ENCODE results near the gene POLR2E. TPM values are rescaled to one million over a fixed set of nuclear protein-coding genes. Genes with fewer than 3 reads are reported as not detected.
A peak's percentile ranks its signal among the peaks of the same experiment; 100 is the strongest.

POLR2E gene
- total and polyA plus RNA-seq, 2 of the 13 experiments (the other 11 are each of a cell fraction or from before 2014, with no cell fraction given) = 140 to 272 TPM

DNA sequence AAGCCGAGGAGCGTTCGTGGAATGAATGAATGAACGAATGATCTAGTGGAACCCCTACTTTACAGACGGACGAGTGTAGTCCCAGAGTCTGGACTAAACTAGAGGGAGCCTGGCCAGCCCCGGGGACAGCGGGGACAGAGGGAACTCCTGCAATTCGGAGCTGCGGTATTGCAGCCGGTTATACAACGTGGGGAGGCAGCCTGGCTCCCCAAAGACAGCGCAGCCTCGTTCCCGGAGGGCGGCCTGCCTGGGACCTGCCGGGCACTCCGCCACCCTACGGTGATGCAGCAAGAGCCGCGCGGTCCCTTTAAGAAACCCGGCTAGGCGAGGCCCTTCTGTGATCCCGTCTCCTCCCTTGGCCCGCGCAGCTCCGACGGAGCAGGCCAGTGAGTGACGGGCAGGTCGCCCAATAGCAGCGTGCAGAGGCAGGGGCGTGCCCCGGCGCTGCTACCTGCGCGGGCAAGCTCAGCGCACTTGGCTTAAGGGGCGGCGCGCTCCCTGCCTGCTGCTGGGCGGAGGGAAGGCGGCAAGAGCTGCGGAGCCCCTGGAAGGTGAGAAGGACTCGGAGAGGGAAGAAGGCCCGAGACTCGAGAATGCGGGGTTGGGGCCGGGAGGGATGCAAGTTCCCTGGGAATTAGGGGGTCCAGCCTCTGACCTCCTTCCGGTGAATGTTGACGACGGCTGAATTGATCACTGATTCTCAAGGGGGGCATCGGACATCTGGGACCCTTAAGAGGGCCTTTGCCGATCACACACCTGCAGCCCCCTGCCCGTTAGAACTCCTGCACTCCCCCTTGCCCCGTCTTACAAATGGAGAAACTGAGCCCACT is 55.3 kb downstream of the POLR2E start, which contains the start of gene ABCA7 (continued):
- TF ChIP-seq, protein P1, sequence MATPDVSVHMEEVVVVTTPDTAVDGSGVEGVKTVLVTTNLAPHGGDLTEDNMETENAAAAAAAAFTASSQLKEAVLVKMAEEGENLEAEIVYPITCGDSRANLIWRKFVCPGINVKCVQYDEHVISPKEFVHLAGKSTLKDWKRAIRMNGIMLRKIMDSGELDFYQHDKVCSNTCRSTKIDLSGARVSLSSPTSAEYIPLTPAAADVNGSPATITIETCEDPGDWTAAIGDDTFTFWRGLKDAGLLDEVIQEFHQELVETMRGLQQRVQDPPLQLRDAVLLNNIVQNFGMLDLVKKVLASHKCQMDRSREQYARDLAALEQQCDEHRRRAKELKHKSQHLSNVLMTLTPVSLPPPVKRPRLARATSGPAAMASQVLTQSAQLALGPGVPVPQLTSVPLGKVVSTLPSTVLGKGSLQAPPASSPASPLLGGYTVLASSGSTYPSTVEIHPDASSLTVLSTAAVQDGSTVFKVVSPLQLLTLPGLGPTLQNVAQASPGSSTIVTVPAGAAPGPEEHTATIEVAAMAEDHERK (CRISPR knock-in tag; IDR thresholded peaks at IDR 0.05; ENCODE audit: low read depth) = no peak
- TF ChIP-seq ZNF557 (CRISPR knock-in tag; IDR thresholded peaks at IDR 0.05) (no peak), ZNF670 (CRISPR knock-in tag; IDR thresholded peaks at IDR 0.05; ENCODE audit: borderline replicate concordance) (no peak), BORCS8-MEF2B (CRISPR knock-in tag; IDR thresholded peaks at IDR 0.05) (no peak), HNRNPK (IDR thresholded peaks at IDR 0.05; ENCODE audit: low read depth, low read length, poor library complexity, severe bottlenecking) (no peak), ZNF331 (CRISPR knock-in tag; IDR thresholded peaks at IDR 0.05) (peak; percentile 48; the same call in 1 of the 2 replicates), RFX5 (IDR thresholded peaks at IDR 0.05; ENCODE audit: low read depth, low read length) (no peak), ZNF12 (CRISPR knock-in tag; IDR thresholded peaks at IDR 0.05) (0 out of 2 replicates have a peak, but pooled peaks have one; percentile 22), SIX1 (CRISPR knock-in tag; IDR thresholded peaks at IDR 0.05; ENCODE audit: borderline replicate concordance) (no peak), TSC22D2 (CRISPR knock-in tag; IDR thresholded peaks at IDR 0.05; ENCODE audit: borderline replicate concordance) (no peak), ZNF205 (CRISPR knock-in tag; IDR thresholded peaks at IDR 0.05) (no peak), ZNF510 (CRISPR knock-in tag; IDR thresholded peaks at IDR 0.05; ENCODE audit: low read depth) (no peak), ZNF530 (CRISPR knock-in tag; IDR thresholded peaks at IDR 0.05; ENCODE audit: low read depth) (no peak), ZNF101 (CRISPR knock-in tag; IDR thresholded peaks at IDR 0.05; ENCODE audit: borderline replicate concordance, low read depth) (no peak), ZNF350 (CRISPR knock-in tag; IDR thresholded peaks at IDR 0.05; ENCODE audit: borderline replicate concordance, low read depth) (peak; percentile 57), AHR (CRISPR knock-in tag; IDR thresholded peaks at IDR 0.05) (no peak), ZFP62 (CRISPR knock-in tag; IDR thresholded peaks at IDR 0.05) (no peak), FOXJ3 (CRISPR knock-in tag; IDR thresholded peaks at IDR 0.05; ENCODE audit: borderline replicate concordance) (no peak), HNF4G (IDR thresholded peaks at IDR 0.05; ENCODE audit: borderline replicate concordance, low read depth, low read length) (no peak), HNF4G (CRISPR knock-in tag; IDR thresholded peaks at IDR 0.05; ENCODE audit: borderline replicate concordance, low read depth) (no peak), ZNF879 (CRISPR knock-in tag; IDR thresholded peaks at IDR 0.05) (no peak), MAFF (IDR thresholded peaks at IDR 0.05; ENCODE audit: low read depth, low read length) (no peak), NCOA5 (CRISPR knock-in tag; IDR thresholded peaks at IDR 0.05) (no peak)
- TF ChIP-seq, protein P2, sequence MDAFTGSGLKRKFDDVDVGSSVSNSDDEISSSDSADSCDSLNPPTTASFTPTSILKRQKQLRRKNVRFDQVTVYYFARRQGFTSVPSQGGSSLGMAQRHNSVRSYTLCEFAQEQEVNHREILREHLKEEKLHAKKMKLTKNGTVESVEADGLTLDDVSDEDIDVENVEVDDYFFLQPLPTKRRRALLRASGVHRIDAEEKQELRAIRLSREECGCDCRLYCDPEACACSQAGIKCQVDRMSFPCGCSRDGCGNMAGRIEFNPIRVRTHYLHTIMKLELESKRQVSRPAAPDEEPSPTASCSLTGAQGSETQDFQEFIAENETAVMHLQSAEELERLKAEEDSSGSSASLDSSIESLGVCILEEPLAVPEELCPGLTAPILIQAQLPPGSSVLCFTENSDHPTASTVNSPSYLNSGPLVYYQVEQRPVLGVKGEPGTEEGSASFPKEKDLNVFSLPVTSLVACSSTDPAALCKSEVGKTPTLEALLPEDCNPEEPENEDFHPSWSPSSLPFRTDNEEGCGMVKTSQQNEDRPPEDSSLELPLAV (CRISPR knock-in tag; conservative IDR thresholded peaks at IDR 0.05; ENCODE audit: low read depth) = no peak
- TF ChIP-seq, protein P3, sequence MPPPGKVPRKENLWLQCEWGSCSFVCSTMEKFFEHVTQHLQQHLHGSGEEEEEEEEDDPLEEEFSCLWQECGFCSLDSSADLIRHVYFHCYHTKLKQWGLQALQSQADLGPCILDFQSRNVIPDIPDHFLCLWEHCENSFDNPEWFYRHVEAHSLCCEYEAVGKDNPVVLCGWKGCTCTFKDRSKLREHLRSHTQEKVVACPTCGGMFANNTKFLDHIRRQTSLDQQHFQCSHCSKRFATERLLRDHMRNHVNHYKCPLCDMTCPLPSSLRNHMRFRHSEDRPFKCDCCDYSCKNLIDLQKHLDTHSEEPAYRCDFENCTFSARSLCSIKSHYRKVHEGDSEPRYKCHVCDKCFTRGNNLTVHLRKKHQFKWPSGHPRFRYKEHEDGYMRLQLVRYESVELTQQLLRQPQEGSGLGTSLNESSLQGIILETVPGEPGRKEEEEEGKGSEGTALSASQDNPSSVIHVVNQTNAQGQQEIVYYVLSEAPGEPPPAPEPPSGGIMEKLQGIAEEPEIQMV (CRISPR knock-in tag; IDR thresholded peaks at IDR 0.05; ENCODE audit: low read depth) = no peak; the same call in 1 of the 2 replicates
- TF ChIP-seq, protein P4, sequence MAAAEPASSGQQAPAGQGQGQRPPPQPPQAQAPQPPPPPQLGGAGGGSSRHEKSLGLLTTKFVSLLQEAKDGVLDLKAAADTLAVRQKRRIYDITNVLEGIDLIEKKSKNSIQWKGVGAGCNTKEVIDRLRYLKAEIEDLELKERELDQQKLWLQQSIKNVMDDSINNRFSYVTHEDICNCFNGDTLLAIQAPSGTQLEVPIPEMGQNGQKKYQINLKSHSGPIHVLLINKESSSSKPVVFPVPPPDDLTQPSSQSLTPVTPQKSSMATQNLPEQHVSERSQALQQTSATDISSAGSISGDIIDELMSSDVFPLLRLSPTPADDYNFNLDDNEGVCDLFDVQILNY (CRISPR knock-in tag; conservative IDR thresholded peaks at IDR 0.05) = peak; percentile 65
